Endodermal cell (in vitro differentiated cells): ENCODE data around the gene RPP21. TPM values are rescaled to one million over a fixed set of nuclear protein-coding genes. Genes with fewer than 3 reads are reported as not detected.
A peak's percentile ranks its signal among the peaks of the same experiment; 100 is the strongest.

ENCODE experiments used
- DNase-seq: peaks from one replicate; pipeline ENCODE4 v3.0.0-alpha.2; 2017
- H3K27ac ChIP-seq: 2 replicates; pipeline ENCODE4 v1.5.1; 2013; ENCODE audit warnings: mild to moderate bottlenecking, low read depth, low read length, moderate library complexity
- H3K27me3 ChIP-seq: 2 replicates; pipeline ENCODE4 v1.6.1; 2013; ENCODE audit warnings: mild to moderate bottlenecking, low read length, moderate library complexity; ENCODE audit not compliant: insufficient read depth, control insufficient read depth, poor library complexity, severe bottlenecking
- H3K36me3 ChIP-seq: 2 replicates; pipeline ENCODE4 v1.7.0; 2013; ENCODE audit warnings: mild to moderate bottlenecking, low read length, moderate library complexity; ENCODE audit not compliant: control insufficient read depth, insufficient read depth
- H3K4me1 ChIP-seq: one replicate; pipeline ENCODE4 v1.7.0; 2013; ENCODE audit warnings: low read length; ENCODE audit not compliant: control insufficient read depth, insufficient read depth
- H3K4me3 ChIP-seq: 2 replicates; pipeline ENCODE4 v1.5.1; 2013; ENCODE audit warnings: mild to moderate bottlenecking, low read length, moderate library complexity
- H3K9ac ChIP-seq: 2 replicates; pipeline ENCODE4 v1.6.1; 2013; ENCODE audit warnings: mild to moderate bottlenecking, low read length, moderate library complexity; ENCODE audit not compliant: poor library complexity, severe bottlenecking; ENCODE audit errors: extremely low read depth
- H3K9me3 ChIP-seq: 2 replicates; pipeline ENCODE4 v1.6.1; 2013; ENCODE audit warnings: mild to moderate bottlenecking, low read length, moderate library complexity; ENCODE audit not compliant: control insufficient read depth
- H3K27ac Mint-ChIP-seq: 2 replicates; pipeline ENCODE4 v1.8.0; 2020; ENCODE audit warnings: mixed read lengths
- H3K27me3 Mint-ChIP-seq: 2 replicates; pipeline ENCODE4 v1.8.0; 2021; ENCODE audit warnings: mild to moderate bottlenecking, mixed read lengths; ENCODE audit not compliant: insufficient read depth
- H3K36me3 Mint-ChIP-seq: 2 replicates; pipeline ENCODE4 v1.8.0; 2020; ENCODE audit warnings: low read depth, mixed read lengths
- H3K4me1 Mint-ChIP-seq: 2 replicates; pipeline ENCODE4 v1.8.0; 2020; ENCODE audit warnings: mixed read lengths
- H3K4me3 Mint-ChIP-seq: 2 replicates; pipeline ENCODE4 v1.8.0; 2020; ENCODE audit warnings: mild to moderate bottlenecking, moderate library complexity, mixed read lengths
- H3K9me3 Mint-ChIP-seq: 2 replicates; pipeline ENCODE4 v1.8.0; 2020; ENCODE audit warnings: mild to moderate bottlenecking, mixed read lengths
- WGBS, 2 experiments: methylation state at CpG; one replicate each; pipeline versions ENCODE4 v1.1.5 to v1.1.7; 2013; ENCODE audit warnings: missing lambda C conversion rate in 2 of 2, mixed read lengths in 1 of 2; ENCODE audit not compliant: insufficient coverage in 1 of 2, insufficient read length in 1 of 2; 5-methylcytosine and 5-hydroxymethylcytosine counted together
- total RNA-seq, 2 donors: library from RNA; stranded (reverse); fragmentation: NEBNext Ultra II Directional in 1 of 2; extraction: Animal tissue kit (Norgen Biotek cat#: 25700) in 1 of 2; gene quantifications; 2 replicates in 1 of 2; 3 replicates in 1 of 2; pipeline ENCODE4 v1.2.1, GENCODE V29; 2021
- TF ChIP-seq, protein P1 (sequence below): fragments of 200-600 bp; sonication (generic); conservative IDR thresholded peaks from 2 replicates; pipeline ENCODE4 v1.5.0; 2021; ENCODE audit warnings: antibody characterized with exemption, mild to moderate bottlenecking

RPP21 gene
- total RNA-seq, 2 donors from 2014 or later, result 52.2 to 59.7 TPM

DNA sequence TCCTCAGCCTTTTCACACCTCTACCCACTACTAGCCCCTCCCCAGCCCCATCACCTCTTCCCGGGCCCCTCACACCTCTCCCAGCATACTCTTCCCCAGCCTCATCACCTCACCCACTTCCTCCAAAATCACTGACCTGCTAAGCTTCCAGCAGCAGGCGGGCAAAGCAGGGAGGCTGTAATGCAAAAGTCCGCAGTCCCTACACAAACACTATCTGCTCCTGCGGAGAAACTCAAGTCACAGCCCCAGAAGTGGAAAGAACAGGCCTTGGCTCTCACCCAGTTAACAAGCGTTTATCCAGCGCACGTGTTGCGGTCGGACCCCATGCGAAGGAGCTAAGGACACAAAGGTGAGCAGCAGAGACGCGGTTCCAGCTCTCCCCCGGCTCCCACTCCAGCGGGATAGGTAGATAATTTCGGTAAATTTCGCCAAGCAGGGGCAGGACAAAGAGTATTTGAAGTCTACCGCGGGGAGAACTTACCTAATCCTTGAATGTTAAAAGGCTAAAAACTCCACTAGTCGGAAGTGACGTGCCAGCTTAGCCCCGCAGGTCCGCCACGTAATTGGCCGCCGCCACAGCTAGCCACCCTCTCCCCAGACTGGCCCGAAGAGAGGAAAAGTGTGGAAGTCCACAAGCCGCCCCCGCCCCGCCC, 19.0 kb upstream of the RPP21 start:
- Mint-ChIP-seq H3K27me3 (no peaks in the 10 kb centered on the region), H3K27ac (peak overlapping the region; percentile 100), H3K4me3 (peak overlapping the region; percentile 84), H3K4me1 (peaks cover 35% of the 10 kb centered on the region), H3K36me3 (peaks cover 23% of the 10 kb centered on the region), H3K9me3 (no peaks in the 10 kb centered on the region)
- WGBS, 2 experiments, result 0% methylated on average over 18 to 29 of the region's 29 CpGs
- Histone ChIP-seq H3K9me3 (no peaks in the 10 kb centered on the region), H3K36me3 (peaks cover 40% of the 10 kb centered on the region), H3K4me3 (peak overlapping the region; percentile 94), H3K27me3 (no peaks in the 10 kb centered on the region), H3K27ac (peak overlapping the region; percentile 74), H3K4me1 (peaks cover 4% of the 10 kb centered on the region), H3K9ac (peak overlapping the region; percentile 96)
- TF ChIP-seq, protein P1, sequence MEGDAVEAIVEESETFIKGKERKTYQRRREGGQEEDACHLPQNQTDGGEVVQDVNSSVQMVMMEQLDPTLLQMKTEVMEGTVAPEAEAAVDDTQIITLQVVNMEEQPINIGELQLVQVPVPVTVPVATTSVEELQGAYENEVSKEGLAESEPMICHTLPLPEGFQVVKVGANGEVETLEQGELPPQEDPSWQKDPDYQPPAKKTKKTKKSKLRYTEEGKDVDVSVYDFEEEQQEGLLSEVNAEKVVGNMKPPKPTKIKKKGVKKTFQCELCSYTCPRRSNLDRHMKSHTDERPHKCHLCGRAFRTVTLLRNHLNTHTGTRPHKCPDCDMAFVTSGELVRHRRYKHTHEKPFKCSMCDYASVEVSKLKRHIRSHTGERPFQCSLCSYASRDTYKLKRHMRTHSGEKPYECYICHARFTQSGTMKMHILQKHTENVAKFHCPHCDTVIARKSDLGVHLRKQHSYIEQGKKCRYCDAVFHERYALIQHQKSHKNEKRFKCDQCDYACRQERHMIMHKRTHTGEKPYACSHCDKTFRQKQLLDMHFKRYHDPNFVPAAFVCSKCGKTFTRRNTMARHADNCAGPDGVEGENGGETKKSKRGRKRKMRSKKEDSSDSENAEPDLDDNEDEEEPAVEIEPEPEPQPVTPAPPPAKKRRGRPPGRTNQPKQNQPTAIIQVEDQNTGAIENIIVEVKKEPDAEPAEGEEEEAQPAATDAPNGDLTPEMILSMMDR, result no peak
- peak; percentile 93 for DNase-seq

DNA sequence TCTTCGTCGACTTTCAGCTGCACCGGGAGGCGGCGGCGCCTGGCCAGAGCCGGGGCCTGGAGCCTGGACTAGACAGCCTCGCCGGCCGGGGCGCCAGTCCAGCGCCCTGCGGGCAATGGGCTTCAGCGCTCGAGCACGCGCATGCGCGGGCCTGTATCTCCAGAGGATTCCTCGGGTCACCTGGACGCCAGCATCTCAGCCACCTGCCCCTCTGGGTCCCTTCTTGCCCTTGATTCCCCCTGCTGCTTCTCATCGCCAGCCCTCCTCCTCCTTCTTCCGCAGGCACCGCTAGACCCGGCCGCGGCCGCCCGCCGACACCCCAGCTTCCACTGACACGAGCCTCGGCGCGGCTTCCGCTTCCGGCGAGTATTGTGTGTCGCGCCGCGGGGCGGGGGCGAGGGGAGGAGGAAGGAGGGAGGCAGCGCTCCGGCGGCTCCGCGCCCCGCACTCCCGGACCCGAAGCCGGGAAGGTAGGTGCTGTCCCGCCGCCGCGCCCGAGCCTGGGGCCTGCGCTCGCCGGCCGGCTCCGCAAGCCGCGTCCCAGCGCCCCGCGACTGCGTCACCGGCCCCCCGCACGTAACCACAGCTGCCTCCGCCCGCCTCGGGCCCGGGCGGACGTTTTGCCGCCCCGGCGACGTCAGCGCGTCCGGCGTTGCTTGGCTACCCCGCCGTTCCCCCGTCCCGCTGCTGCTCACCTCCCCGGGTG, 18.3 kb upstream of the RPP21 start, which contains the start of gene TRIM39:
TRIM39 (plus strand) TSS at position 402 of the 706 bp plus-strand sequence. CDS start 2,391 bp downstream, outside the sequence.
- Histone ChIP-seq H3K4me3 (peak within 1 kb of the TSS; percentile 94), H3K9ac (peak within 1 kb of the TSS; percentile 96), H3K27me3 (no peaks in the 10 kb centered on the region), H3K9me3 (no peaks in the 10 kb centered on the region), H3K4me1 (peaks cover 4% of the 10 kb centered on the region), H3K27ac (peak within 1 kb of the TSS; percentile 74), H3K36me3 (peaks cover 43% of the 10 kb centered on the region)
- Mint-ChIP-seq H3K4me1 (peaks cover 32% of the 10 kb centered on the region), H3K4me3 (peak within 1 kb of the TSS; percentile 84), H3K27ac (peak within 1 kb of the TSS; percentile 100), H3K36me3 (peaks cover 24% of the 10 kb centered on the region), H3K27me3 (no peaks in the 10 kb centered on the region), H3K9me3 (no peaks in the 10 kb centered on the region)
- WGBS, 2 experiments, result 0% methylated on average over 11 to 90 of the region's 90 CpGs
- peak; percentile 93 for DNase-seq
- TF ChIP-seq, protein P1, result peak; percentile 13

DNA sequence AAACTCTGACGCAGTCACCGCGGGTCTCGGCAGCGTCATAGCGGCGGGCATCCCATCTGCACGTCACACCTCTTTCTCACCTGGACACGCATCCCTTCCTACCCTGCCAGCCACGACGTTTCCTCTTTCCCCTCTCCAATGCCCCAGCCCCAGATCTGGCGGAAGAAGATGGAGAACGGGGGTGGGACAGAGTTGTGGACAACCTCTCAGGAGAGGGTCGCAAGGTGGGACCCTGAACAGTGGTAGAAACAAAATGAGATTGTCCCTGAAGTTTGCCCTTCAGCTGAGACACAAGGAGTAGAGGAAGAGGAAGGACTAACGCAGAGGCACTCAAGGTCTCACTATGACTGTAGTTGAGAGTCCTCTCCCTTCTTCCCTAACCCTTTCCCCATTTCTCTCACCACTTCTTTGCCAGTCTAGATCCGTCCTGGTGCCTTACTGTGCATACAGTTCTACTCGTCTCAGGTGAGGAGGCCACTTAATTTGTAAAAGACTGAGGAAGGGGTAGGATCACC, 17.7 kb upstream of the RPP21 start:
- Histone ChIP-seq H3K9me3 (no peaks in the 10 kb centered on the region), H3K27me3 (no peaks in the 10 kb centered on the region), H3K4me3 (peak overlapping the region; percentile 94), H3K4me1 (peaks cover 4% of the 10 kb centered on the region), H3K9ac (peak overlapping the region; percentile 96), H3K27ac (peak overlapping the region; percentile 74), H3K36me3 (peaks cover 43% of the 10 kb centered on the region)
- Mint-ChIP-seq H3K9me3 (no peaks in the 10 kb centered on the region), H3K27ac (peak overlapping the region; percentile 95), H3K4me3 (peak overlapping the region; percentile 84), H3K27me3 (no peaks in the 10 kb centered on the region), H3K36me3 (peaks cover 30% of the 10 kb centered on the region), H3K4me1 (peaks cover 25% of the 10 kb centered on the region)
- DNase-seq, result no peak
- WGBS, 2 experiments, result 12 to 21% methylated on average over 2 to 17 of the region's 17 CpGs
- TF ChIP-seq, protein P1, result no peak
